GM12801 (cell line): ENCODE measurements around the gene TRIM15.

Source experiments
- TF ChIP-seq, protein P1 (sequence below): IDR thresholded peaks from one replicate; pipeline ENCODE4 v1.5.1; 2011; ENCODE audit warnings: control low read depth; ENCODE audit not compliant: insufficient read length; ENCODE audit errors: extremely low read depth

TRIM15 gene

GRCh38 chr6:30168741-30169140 lies 5.4 kb downstream of the TRIM15 start:
- TF ChIP-seq, protein P1, sequence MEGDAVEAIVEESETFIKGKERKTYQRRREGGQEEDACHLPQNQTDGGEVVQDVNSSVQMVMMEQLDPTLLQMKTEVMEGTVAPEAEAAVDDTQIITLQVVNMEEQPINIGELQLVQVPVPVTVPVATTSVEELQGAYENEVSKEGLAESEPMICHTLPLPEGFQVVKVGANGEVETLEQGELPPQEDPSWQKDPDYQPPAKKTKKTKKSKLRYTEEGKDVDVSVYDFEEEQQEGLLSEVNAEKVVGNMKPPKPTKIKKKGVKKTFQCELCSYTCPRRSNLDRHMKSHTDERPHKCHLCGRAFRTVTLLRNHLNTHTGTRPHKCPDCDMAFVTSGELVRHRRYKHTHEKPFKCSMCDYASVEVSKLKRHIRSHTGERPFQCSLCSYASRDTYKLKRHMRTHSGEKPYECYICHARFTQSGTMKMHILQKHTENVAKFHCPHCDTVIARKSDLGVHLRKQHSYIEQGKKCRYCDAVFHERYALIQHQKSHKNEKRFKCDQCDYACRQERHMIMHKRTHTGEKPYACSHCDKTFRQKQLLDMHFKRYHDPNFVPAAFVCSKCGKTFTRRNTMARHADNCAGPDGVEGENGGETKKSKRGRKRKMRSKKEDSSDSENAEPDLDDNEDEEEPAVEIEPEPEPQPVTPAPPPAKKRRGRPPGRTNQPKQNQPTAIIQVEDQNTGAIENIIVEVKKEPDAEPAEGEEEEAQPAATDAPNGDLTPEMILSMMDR = no peak

DNA sequence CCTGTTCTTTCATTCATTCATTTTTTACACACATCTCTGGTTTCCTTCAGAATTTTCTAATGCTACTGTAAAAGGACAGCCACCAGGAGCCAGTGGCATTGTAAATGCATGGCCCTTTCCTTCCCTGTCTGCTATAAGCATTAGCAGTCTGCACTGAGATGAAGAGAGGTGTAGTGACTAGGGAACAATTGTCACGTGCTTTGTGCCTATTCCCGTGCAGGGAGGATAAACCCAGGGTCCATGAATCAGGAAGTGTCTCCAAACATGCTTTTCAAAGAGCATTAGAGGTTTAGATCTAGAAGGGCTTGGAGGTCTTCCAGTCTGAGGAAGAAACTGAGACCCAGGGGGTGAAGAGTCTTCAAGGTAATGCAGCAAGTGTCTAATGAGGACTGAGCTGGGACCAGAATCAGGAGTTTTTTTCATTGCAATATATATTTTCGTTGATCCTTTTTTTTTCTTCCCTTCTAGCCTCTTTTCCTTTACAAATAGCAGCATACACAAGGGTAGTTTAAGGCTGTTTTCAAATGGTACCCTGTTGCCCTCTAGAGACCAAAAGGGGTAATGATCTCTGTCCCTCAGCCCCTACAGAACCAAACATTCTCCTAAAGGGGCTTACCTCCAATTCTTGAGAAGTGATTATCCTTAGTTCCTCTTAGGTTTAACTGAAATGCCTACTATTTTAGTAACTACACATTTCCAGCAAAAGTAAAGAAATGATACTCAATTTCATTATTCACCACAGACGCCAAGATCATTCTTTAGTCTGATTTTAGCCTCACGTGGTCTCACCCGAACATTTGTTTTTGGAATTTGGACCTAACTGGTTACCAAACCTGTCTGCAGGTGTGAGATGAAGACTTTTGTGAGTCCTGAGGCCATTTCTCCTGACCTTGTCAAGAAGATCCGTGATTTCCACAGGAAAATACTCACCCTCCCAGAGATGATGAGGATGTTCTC lies 6.6 kb downstream of the TRIM15 start:
- TF ChIP-seq, protein P1 = peak; percentile 46

DNA sequence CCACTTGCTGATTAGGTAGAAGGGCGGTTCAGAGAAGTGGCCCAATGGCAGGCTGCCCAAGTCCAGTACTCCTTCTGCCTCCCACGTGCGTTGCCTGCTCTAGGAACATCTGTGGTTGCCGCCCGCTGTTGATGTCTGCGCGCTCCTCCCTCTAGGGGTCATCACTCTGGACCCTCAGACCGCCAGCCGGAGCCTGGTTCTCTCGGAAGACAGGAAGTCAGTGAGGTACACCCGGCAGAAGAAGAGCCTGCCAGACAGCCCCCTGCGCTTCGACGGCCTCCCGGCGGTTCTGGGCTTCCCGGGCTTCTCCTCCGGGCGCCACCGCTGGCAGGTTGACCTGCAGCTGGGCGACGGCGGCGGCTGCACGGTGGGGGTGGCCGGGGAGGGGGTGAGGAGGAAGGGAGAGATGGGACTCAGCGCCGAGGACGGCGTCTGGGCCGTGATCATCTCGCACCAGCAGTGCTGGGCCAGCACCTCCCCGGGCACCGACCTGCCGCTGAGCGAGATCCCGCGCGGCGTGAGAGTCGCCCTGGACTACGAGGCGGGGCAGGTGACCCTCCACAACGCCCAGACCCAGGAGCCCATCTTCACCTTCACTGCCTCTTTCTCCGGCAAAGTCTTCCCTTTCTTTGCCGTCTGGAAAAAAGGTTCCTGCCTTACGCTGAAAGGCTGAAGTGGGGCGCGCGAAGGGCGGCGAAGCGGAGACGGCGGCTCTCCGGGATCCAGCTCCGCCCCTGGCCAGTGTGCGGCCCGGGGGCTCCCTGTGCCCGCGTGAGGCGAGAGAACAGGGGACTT lies 8.5 kb downstream of the TRIM15 start:
- TF ChIP-seq, protein P1 = no peak

GRCh38 chr6:30172681-30173080 lies 9.3 kb downstream of the TRIM15 start:
- TF ChIP-seq, protein P1 = no peak

- TF ChIP-seq, protein P1 = no peak
Observed at GRCh38 chr6:30175765-30176164, 12.4 kb downstream of the TRIM15 start.

GRCh38 chr6:30178837-30179236 lies 15.5 kb downstream of the TRIM15 start:
- TF ChIP-seq, protein P1 = no peak

GRCh38 chr6:30180145-30180544 lies 16.8 kb downstream of the TRIM15 start:
- TF ChIP-seq, protein P1 = no peak
